ENCODE results near the gene ING3.

DNA sequence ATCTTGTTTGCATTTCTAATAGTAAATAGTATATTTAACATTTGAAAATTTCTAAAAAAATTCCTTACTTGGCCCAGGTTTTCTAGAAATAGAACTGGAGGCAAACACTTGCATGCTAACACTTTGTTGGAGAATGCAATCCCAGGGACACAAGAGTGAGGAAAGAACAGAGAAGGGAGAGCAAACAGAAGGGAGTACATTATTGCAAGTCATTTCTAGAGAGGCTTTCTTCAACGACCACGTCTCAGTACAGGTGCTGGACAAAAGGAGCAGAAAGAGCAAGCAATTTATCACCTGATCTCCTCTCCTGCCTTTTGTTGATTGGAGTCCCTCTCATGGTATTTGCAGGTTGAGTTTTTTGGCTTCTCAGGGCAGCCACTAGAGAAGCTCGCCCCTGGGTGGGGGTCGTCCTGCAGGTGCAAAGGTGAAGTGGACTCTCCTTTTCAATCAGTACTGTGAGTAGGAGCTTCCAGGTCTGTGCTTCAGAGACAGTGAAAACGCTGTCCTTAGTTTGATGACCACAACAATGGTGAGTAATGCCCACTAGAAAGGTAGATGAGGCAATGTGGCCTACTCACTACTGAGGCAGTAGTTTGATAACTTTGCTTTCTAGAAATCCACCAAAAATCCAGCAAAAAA, 43.1 kb downstream of the ING3 start:
- TF ChIP-seq, protein P1, sequence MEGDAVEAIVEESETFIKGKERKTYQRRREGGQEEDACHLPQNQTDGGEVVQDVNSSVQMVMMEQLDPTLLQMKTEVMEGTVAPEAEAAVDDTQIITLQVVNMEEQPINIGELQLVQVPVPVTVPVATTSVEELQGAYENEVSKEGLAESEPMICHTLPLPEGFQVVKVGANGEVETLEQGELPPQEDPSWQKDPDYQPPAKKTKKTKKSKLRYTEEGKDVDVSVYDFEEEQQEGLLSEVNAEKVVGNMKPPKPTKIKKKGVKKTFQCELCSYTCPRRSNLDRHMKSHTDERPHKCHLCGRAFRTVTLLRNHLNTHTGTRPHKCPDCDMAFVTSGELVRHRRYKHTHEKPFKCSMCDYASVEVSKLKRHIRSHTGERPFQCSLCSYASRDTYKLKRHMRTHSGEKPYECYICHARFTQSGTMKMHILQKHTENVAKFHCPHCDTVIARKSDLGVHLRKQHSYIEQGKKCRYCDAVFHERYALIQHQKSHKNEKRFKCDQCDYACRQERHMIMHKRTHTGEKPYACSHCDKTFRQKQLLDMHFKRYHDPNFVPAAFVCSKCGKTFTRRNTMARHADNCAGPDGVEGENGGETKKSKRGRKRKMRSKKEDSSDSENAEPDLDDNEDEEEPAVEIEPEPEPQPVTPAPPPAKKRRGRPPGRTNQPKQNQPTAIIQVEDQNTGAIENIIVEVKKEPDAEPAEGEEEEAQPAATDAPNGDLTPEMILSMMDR (IDR thresholded peaks at IDR 0.05): no peak
- no peak for TF ChIP-seq POLR2A (IDR thresholded peaks at IDR 0.05)

All from heart left ventricle (tissue), 13 donors.